ENCODE results near the gene BCAR3. TPM values are rescaled to one million over a fixed set of nuclear protein-coding genes. Genes with fewer than 3 reads are reported as not detected.

Gene BCAR3
- polyA plus RNA-seq, 2 of the 4 experiments (the other 2 are of a cell fraction): 31.6 to 33.4 TPM

DNA sequence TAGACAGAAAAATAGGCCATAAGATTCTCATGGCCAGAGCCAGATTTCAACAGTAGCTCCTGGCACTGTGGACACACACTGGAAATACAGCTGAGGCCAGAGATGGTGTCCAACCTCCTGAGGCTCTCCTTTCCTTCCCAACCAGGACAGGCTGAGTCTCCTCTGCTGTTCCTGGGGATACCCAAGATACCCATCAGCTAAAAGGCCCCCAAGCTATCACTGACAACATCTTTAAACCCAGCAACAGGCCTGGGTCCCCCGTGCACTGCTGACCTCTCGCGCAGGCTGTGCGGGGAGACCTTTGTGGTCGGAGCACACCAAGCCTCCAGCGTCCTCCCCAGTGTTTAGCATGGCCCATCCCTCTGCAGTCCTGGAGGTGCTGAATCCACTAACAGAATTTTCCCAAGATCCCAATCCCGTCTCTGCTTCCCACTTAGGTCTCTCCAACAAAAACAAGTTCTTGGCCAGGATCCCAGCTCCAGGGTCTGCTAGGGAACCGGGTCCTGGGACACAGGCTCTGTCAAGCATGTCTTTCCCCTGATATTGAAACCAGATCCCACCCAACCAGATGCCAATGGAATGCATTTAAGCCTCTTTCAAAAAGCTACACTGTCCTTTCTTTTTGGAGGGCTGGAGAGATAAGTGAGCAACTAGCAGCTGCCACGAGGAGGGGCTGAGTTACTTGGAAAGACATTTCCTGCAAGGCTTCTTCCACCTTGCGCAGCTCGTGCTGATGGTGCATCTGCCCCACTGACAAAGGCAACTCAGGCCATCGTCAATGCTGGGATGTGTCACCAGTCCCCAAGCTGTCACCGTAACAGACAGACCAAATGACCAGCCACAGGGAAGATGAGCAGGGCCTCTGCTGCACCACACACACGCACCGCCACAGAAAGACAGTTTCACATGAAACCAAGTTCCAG is 73.2 kb downstream of the BCAR3 start:
- FAIRE-seq: no peak
- H3K4me3 ChIP-seq: no peak overlapping the region
- ChIA-PET POLR2A (interaction anchor here (1.2 kb wide), 1 partner anchor 7 kb away, joined by 3 read pairs; no protein-coding TSS in a partner anchor), CTCF (interaction anchor here (1.1 to 1.7 kb wide), 2 partner anchors 21 to 266 kb away, joined by 3 to 7 read pairs; no protein-coding TSS in a partner anchor)
- H3K4me2 ChIP-seq: peak overlapping the region; percentile 65; the same call in 1 of the 3 replicates
- H3K9me3 ChIP-seq: no peaks in the 10 kb centered on the region
- ATAC-seq: peak; percentile 25 to 39; a peak in 2 of 6 replicates
- WGBS (ENCODE audit: missing lambda C conversion rate): 77% methylated on average over 7 of the region's 15 CpGs
- peak overlapping the region; percentile 50 to 79; a peak in 5 of 6 replicates for H3K27ac ChIP-seq
- H3K4me1 ChIP-seq: peaks cover 82% of the 10 kb centered on the region
- TF ChIP-seq HOXB5 (CRISPR knock-in tag; IDR thresholded peaks at IDR 0.05) (no peak), TFCP2L1 (CRISPR knock-in tag; IDR thresholded peaks at IDR 0.05) (no peak), CHD2 (IDR thresholded peaks at IDR 0.05; ENCODE audit: low read length, partially characterized antibody) (no peak), CBX8 (IDR thresholded peaks at IDR 0.05) (no peak), FOSL2 (IDR thresholded peaks at IDR 0.05) (no peak), FOSL2 (CRISPR knock-in tag; IDR thresholded peaks at IDR 0.05) (no peak), HEYL (CRISPR knock-in tag; IDR thresholded peaks at IDR 0.05) (no peak), MAZ (IDR thresholded peaks at IDR 0.05; ENCODE audit: borderline replicate concordance, low read depth, low read length) (no peak), GATA3 (IDR thresholded peaks at IDR 0.05; ENCODE audit: borderline replicate concordance) (no peak), ZFP36 (IDR thresholded peaks at IDR 0.05; ENCODE audit: borderline replicate concordance, partially characterized antibody) (no peak), EHF (CRISPR knock-in tag; IDR thresholded peaks at IDR 0.05) (no peak), HOXA7 (CRISPR knock-in tag; IDR thresholded peaks at IDR 0.05) (no peak), NPAS2 (CRISPR knock-in tag; IDR thresholded peaks at IDR 0.05; ENCODE audit: borderline replicate concordance) (no peak)
- TF ChIP-seq, protein P1, sequence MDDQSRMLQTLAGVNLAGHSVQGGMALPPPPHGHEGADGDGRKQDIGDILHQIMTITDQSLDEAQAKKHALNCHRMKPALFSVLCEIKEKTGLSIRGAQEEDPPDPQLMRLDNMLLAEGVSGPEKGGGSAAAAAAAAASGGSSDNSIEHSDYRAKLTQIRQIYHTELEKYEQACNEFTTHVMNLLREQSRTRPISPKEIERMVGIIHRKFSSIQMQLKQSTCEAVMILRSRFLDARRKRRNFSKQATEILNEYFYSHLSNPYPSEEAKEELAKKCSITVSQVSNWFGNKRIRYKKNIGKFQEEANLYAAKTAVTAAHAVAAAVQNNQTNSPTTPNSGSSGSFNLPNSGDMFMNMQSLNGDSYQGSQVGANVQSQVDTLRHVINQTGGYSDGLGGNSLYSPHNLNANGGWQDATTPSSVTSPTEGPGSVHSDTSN (IDR thresholded peaks at IDR 0.05): no peak
- TF ChIP-seq, protein P2, sequence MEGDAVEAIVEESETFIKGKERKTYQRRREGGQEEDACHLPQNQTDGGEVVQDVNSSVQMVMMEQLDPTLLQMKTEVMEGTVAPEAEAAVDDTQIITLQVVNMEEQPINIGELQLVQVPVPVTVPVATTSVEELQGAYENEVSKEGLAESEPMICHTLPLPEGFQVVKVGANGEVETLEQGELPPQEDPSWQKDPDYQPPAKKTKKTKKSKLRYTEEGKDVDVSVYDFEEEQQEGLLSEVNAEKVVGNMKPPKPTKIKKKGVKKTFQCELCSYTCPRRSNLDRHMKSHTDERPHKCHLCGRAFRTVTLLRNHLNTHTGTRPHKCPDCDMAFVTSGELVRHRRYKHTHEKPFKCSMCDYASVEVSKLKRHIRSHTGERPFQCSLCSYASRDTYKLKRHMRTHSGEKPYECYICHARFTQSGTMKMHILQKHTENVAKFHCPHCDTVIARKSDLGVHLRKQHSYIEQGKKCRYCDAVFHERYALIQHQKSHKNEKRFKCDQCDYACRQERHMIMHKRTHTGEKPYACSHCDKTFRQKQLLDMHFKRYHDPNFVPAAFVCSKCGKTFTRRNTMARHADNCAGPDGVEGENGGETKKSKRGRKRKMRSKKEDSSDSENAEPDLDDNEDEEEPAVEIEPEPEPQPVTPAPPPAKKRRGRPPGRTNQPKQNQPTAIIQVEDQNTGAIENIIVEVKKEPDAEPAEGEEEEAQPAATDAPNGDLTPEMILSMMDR (IDR thresholded peaks at IDR 0.05): no peak
- TF ChIP-seq, protein P3, sequence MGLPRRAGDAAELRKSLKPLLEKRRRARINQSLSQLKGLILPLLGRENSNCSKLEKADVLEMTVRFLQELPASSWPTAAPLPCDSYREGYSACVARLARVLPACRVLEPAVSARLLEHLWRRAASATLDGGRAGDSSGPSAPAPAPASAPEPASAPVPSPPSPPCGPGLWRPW (IDR thresholded peaks at IDR 0.05): no peak
- TF ChIP-seq, protein P4, sequence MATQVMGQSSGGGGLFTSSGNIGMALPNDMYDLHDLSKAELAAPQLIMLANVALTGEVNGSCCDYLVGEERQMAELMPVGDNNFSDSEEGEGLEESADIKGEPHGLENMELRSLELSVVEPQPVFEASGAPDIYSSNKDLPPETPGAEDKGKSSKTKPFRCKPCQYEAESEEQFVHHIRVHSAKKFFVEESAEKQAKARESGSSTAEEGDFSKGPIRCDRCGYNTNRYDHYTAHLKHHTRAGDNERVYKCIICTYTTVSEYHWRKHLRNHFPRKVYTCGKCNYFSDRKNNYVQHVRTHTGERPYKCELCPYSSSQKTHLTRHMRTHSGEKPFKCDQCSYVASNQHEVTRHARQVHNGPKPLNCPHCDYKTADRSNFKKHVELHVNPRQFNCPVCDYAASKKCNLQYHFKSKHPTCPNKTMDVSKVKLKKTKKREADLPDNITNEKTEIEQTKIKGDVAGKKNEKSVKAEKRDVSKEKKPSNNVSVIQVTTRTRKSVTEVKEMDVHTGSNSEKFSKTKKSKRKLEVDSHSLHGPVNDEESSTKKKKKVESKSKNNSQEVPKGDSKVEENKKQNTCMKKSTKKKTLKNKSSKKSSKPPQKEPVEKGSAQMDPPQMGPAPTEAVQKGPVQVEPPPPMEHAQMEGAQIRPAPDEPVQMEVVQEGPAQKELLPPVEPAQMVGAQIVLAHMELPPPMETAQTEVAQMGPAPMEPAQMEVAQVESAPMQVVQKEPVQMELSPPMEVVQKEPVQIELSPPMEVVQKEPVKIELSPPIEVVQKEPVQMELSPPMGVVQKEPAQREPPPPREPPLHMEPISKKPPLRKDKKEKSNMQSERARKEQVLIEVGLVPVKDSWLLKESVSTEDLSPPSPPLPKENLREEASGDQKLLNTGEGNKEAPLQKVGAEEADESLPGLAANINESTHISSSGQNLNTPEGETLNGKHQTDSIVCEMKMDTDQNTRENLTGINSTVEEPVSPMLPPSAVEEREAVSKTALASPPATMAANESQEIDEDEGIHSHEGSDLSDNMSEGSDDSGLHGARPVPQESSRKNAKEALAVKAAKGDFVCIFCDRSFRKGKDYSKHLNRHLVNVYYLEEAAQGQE (IDR thresholded peaks at IDR 0.05): no peak
- TF ChIP-seq, protein P5, sequence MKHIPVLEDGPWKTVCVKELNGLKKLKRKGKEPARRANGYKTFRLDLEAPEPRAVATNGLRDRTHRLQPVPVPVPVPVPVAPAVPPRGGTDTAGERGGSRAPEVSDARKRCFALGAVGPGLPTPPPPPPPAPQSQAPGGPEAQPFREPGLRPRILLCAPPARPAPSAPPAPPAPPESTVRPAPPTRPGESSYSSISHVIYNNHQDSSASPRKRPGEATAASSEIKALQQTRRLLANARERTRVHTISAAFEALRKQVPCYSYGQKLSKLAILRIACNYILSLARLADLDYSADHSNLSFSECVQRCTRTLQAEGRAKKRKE (CRISPR knock-in tag; IDR thresholded peaks at IDR 0.05; ENCODE audit: low read depth): no peak
- no peak for DNase-seq (ENCODE audit: low read depth in 1 of 2, low spot score in 1 of 2)

Measured in A549 (cell line).